Thyroid gland (tissue), 4 donors: Measurements from ENCODE around the gene AGBL1.

Experiments
- CTCF ChIP-seq, 6 experiments: fragments of 200-600 bp in 3 of 6; fragments of 450-650 bp in 3 of 6; sonication (generic) in 3 of 6; IDR thresholded peaks; one replicate each; pipeline ENCODE4 v1.5.1; 2016 to 2019; ENCODE audit warnings: antibody characterized with exemption in 6 of 6, mild to moderate bottlenecking in 2 of 6, inconsistent platforms in 1 of 6, moderate library complexity in 1 of 6
- POLR2A ChIP-seq, 2 donors: fragments of 450-650 bp; IDR thresholded peaks; one replicate each; pipeline ENCODE4 v1.6.1; 2017; ENCODE audit warnings: antibody characterized with exemption in 2 of 2, mild to moderate bottlenecking in 2 of 2, moderate library complexity in 1 of 2

- TF ChIP-seq CTCF (IDR thresholded peaks at IDR 0.05) (no peak), POLR2A (IDR thresholded peaks at IDR 0.05) (no peak)
Measured at GRCh38 chr15:86804406-86804805, 724.7 kb downstream of the AGBL1 start.
